H1 (cell line): Measurements from ENCODE around the gene RUBCN. TPM values are rescaled to one million over a fixed set of nuclear protein-coding genes. Genes with fewer than 3 reads are reported as not detected.

Experiments used
- CTCF ChIA-PET: fragments of 300-600 bp; sonication (Branson Sonifier 250); formaldehyde crosslinking; loops from one replicate; lab custom pipeline; 2021; ENCODE audit not compliant: partially characterized antibody; lab: Charles Lee
- POLR2A ChIA-PET: fragments of 300-600 bp; sonication (Branson Sonifier 250); formaldehyde crosslinking; loops from one replicate; lab custom pipeline; 2021; ENCODE audit warnings: inconsistent platforms; ENCODE audit not compliant: partially characterized antibody; lab: Charles Lee
- DNase-seq, 2 experiments: peaks; one replicate each; pipeline versions ENCODE4 v3.0.0 to v3.0.0-alpha.2; 2010 to 2022; ENCODE audit warnings: low spot score in 2 of 2, low read depth in 1 of 2, mixed read lengths in 1 of 2
- FAIRE-seq: peaks from 2 replicates; lab custom pipeline; 2011; peaks lifted over from hg19 to GRCh38; lab: Jason Lieb, UNC
- H2AFZ ChIP-seq: 2 replicates; pipeline ENCODE4 v1.8.1; 2012; ENCODE audit warnings: low read length, inconsistent platforms
- H2AK5ac ChIP-seq: 2 replicates; pipeline ENCODE4 v1.6.1; 2013; ENCODE audit warnings: low read depth, low read length
- H2BK120ac ChIP-seq: replicated peaks from 2 replicates; pipeline ENCODE3; 2013; ENCODE audit warnings: low read depth, low read length, inconsistent platforms
- H2BK12ac ChIP-seq: 2 replicates; pipeline ENCODE4 v1.6.1; 2013; ENCODE audit warnings: low read depth, low read length
- H2BK15ac ChIP-seq: 2 replicates; pipeline ENCODE4 v1.6.1; 2013; ENCODE audit warnings: low read length
- H2BK20ac ChIP-seq: 2 replicates; pipeline ENCODE4 v1.6.1; 2013; ENCODE audit warnings: low read length
- H2BK5ac ChIP-seq: 2 replicates; pipeline ENCODE4 v1.6.1; 2013; ENCODE audit warnings: low read depth, low read length
- H3K14ac ChIP-seq: 2 replicates; pipeline ENCODE4 v1.6.1; 2013; ENCODE audit warnings: inconsistent platforms; ENCODE audit not compliant: insufficient read length
- H3K18ac ChIP-seq: 2 replicates; pipeline ENCODE4 v1.6.1; 2013; ENCODE audit warnings: low read length; ENCODE audit errors: extremely low read depth
- H3K23ac ChIP-seq: 2 replicates; pipeline ENCODE4 v1.6.1; 2013; ENCODE audit warnings: inconsistent platforms; ENCODE audit not compliant: insufficient read length
- H3K23me2 ChIP-seq: 2 replicates; pipeline ENCODE4 v1.6.1; 2013; ENCODE audit warnings: low read depth, low read length
- H3K27ac ChIP-seq: 2 replicates; pipeline ENCODE4 v1.6.1; 2011; ENCODE audit warnings: low read depth, low read length, inconsistent platforms
- H3K27me3 ChIP-seq, 4 experiments: replicated peaks in 1 of 4; 1 replicate in 1 of 4; 2 replicates in 3 of 4; pipeline versions ENCODE4 v1.6.1 to v1.8.1; 2011 to 2013; ENCODE audit warnings: low read length in 3 of 4, mild to moderate bottlenecking in 3 of 4, inconsistent platforms in 2 of 4, mixed read lengths in 2 of 4, moderate library complexity in 1 of 4; ENCODE audit not compliant: control insufficient read depth in 3 of 4, insufficient read depth in 3 of 4; ENCODE audit errors: extremely low read depth in 1 of 4
- H3K36me3 ChIP-seq, 4 experiments: 2 replicates each; pipeline versions ENCODE4 v1.6.1 to v1.8.1; 2011 to 2013; ENCODE audit warnings: mild to moderate bottlenecking in 4 of 4, low read length in 3 of 4, moderate library complexity in 2 of 4, control low read depth in 1 of 4, inconsistent platforms in 1 of 4; ENCODE audit not compliant: insufficient read depth in 4 of 4, control insufficient read depth in 2 of 4
- H3K4ac ChIP-seq: replicated peaks from 2 replicates; pipeline ENCODE3; 2013; ENCODE audit warnings: low read length, low read depth, mixed read lengths, inconsistent platforms; ENCODE audit not compliant: insufficient read length
- H3K4me1 ChIP-seq, 4 experiments: replicated peaks in 1 of 4; 1 replicate in 1 of 4; 2 replicates in 3 of 4; pipeline versions ENCODE4 v1.6.1 to v1.8.1; 2011 to 2013; ENCODE audit warnings: low read length in 3 of 4, inconsistent platforms in 2 of 4, mixed read lengths in 1 of 4; ENCODE audit not compliant: insufficient read depth in 4 of 4, control insufficient read depth in 3 of 4
- H3K4me2 ChIP-seq, 2 experiments: 2 replicates each; pipeline versions ENCODE4 v1.6.1 to v1.8.1; 2011 to 2013; ENCODE audit warnings: low read depth in 2 of 2, low read length in 2 of 2, control low read depth in 1 of 2, inconsistent platforms in 1 of 2, mild to moderate bottlenecking in 1 of 2; ENCODE audit not compliant: insufficient read depth in 1 of 2
- H3K4me3 ChIP-seq, 4 experiments: fragments of 200-600, 300-600 bp in 1 of 4; sonication (generic), shearing (Covaris generic), sonication (Bioruptor Twin) in 1 of 4; 2 replicates each; pipeline versions ENCODE4 v1.5.1 to v1.8.1; 2011 to 2016; ENCODE audit warnings: low read length in 4 of 4, low read depth in 3 of 4, control low read depth in 2 of 4, inconsistent platforms in 2 of 4, mild to moderate bottlenecking in 2 of 4, mixed read lengths in 1 of 4, moderate library complexity in 1 of 4; ENCODE audit not compliant: insufficient read depth in 2 of 4; ENCODE audit errors: extremely low read depth in 1 of 4
- H3K56ac ChIP-seq: replicated peaks from 2 replicates; pipeline ENCODE3; 2013; ENCODE audit warnings: low read depth, mild to moderate bottlenecking, mixed read lengths, low read length, inconsistent platforms; ENCODE audit not compliant: insufficient read length
- H3K79me1 ChIP-seq: 2 replicates; pipeline ENCODE4 v1.6.1; 2013; ENCODE audit warnings: low read depth, low read length, control low read depth
- H3K79me2 ChIP-seq, 2 experiments: 2 replicates each; pipeline versions ENCODE4 v1.6.1 to v1.8.1; 2012 to 2013; ENCODE audit warnings: low read length in 2 of 2, mild to moderate bottlenecking in 2 of 2, inconsistent platforms in 1 of 2; ENCODE audit not compliant: insufficient read depth in 2 of 2, control insufficient read depth in 1 of 2
- H3K9ac ChIP-seq, 4 experiments: replicated peaks in 1 of 4; 1 replicate in 1 of 4; 2 replicates in 3 of 4; pipeline versions ENCODE4 v1.6.1 to v1.8.1; 2011 to 2013; ENCODE audit warnings: low read depth in 3 of 4, low read length in 3 of 4, control low read depth in 2 of 4, mild to moderate bottlenecking in 2 of 4, moderate library complexity in 2 of 4, inconsistent platforms in 1 of 4; ENCODE audit errors: extremely low read depth in 1 of 4
- H3K9me3 ChIP-seq, 2 experiments: 2 replicates each; pipeline versions ENCODE4 v1.6.1 to v1.8.1; 2012 to 2013; ENCODE audit warnings: mild to moderate bottlenecking in 2 of 2, moderate library complexity in 2 of 2, control low read depth in 1 of 2, inconsistent platforms in 1 of 2, low read depth in 1 of 2, low read length in 1 of 2, mixed read lengths in 1 of 2; ENCODE audit not compliant: insufficient read depth in 2 of 2
- H4K20me1 ChIP-seq, 2 experiments: replicated peaks in 1 of 2; 2 replicates each; pipeline versions ENCODE3 to v1.8.1; 2011 to 2013; ENCODE audit warnings: inconsistent platforms in 2 of 2, low read length in 2 of 2, mild to moderate bottlenecking in 1 of 2; ENCODE audit not compliant: insufficient read depth in 2 of 2, control insufficient read depth in 1 of 2
- H4K5ac ChIP-seq: 2 replicates; pipeline ENCODE4 v1.6.1; 2013; ENCODE audit warnings: low read length, low read depth, mixed read lengths, inconsistent platforms; ENCODE audit not compliant: insufficient read length
- H4K8ac ChIP-seq: 2 replicates; pipeline ENCODE4 v1.8.0; 2013; ENCODE audit warnings: mild to moderate bottlenecking, moderate library complexity, low read length, inconsistent platforms; ENCODE audit not compliant: insufficient read depth; ENCODE audit errors: extremely low read depth
- H4K91ac ChIP-seq: replicated peaks from 2 replicates; pipeline ENCODE3; 2013; ENCODE audit warnings: low read length, mixed read lengths, inconsistent platforms; ENCODE audit not compliant: insufficient read length
- BRCA1 ChIP-seq: IDR thresholded peaks from 2 replicates; pipeline ENCODE4 v1.6.1; 2012; ENCODE audit warnings: low read depth, low read length, improper control_type of control experiment
- CTBP2 ChIP-seq: IDR thresholded peaks from 2 replicates; pipeline ENCODE4 v1.7.0; 2011; ENCODE audit warnings: borderline replicate concordance, mild to moderate bottlenecking, moderate library complexity, mixed read lengths, low read length; ENCODE audit not compliant: insufficient read depth, insufficient read length
- EP300 ChIP-seq, 2 experiments: IDR thresholded peaks; 1 replicate in 1 of 2; 2 replicates in 1 of 2; pipeline ENCODE4 v1.6.1; 2011 to 2012; ENCODE audit warnings: low read depth in 2 of 2, low read length in 2 of 2, mild to moderate bottlenecking in 2 of 2, borderline replicate concordance in 1 of 2, inconsistent platforms in 1 of 2, moderate library complexity in 1 of 2
- EZH2 ChIP-seq: fragments of 200-600 bp; sonication (generic); IDR thresholded peaks from 2 replicates; pipeline ENCODE4 v1.7.1; 2012; ENCODE audit warnings: low read depth, mild to moderate bottlenecking, moderate library complexity, low read length, inconsistent platforms; ENCODE audit not compliant: severe bottlenecking
- HDAC2 ChIP-seq, 2 experiments: fragments of 300-600 bp in 1 of 2; sonication (generic) in 1 of 2; IDR thresholded peaks; 2 replicates each; pipeline ENCODE4 v1.6.1; 2011 to 2012; ENCODE audit warnings: low read depth in 2 of 2, low read length in 2 of 2, mild to moderate bottlenecking in 2 of 2, moderate library complexity in 2 of 2, borderline replicate concordance in 1 of 2, inconsistent platforms in 1 of 2
- HDAC6 ChIP-seq: IDR thresholded peaks from one replicate; pipeline ENCODE4 v1.7.1; 2012; ENCODE audit warnings: low read depth, mild to moderate bottlenecking, inconsistent platforms, low read length, moderate library complexity
- JUN ChIP-seq: IDR thresholded peaks from 2 replicates; pipeline ENCODE4 v1.6.1; 2011; ENCODE audit warnings: low read depth, mild to moderate bottlenecking, improper control_type of control experiment, low read length
- MAFK ChIP-seq: IDR thresholded peaks from 2 replicates; pipeline ENCODE4 v1.6.1; 2012; ENCODE audit warnings: low read depth, mild to moderate bottlenecking, improper control_type of control experiment, low read length
- SAP30 ChIP-seq: fragments of 300-600 bp; sonication (generic); IDR thresholded peaks from 2 replicates; pipeline ENCODE4 v1.7.1; 2012; ENCODE audit warnings: low read length, moderate library complexity, mild to moderate bottlenecking, inconsistent platforms; ENCODE audit not compliant: insufficient read depth, insufficient replicate concordance
- TBP ChIP-seq: IDR thresholded peaks from 2 replicates; pipeline ENCODE4 v1.6.1; 2011; ENCODE audit warnings: low read depth, low read length, improper control_type of control experiment
- TEAD4 ChIP-seq: IDR thresholded peaks from 2 replicates; pipeline ENCODE4 v1.6.1; 2012; ENCODE audit warnings: low read depth, low read length, inconsistent platforms, mixed read lengths
- ZNF274 ChIP-seq: IDR thresholded peaks from 2 replicates; pipeline ENCODE4 v1.7.0; 2012; ENCODE audit warnings: low read length, borderline replicate concordance; ENCODE audit errors: extremely low read depth
- whole genome bisulfite sequencing, 2 experiments: shearing (Covaris generic) in 1 of 2; methylation state at CpG; one replicate each; pipeline versions ENCODE4 v1.1.6 to v1.1.7; 2013 to 2015; ENCODE audit warnings: low lambda C conversion rate in 2 of 2, mixed read lengths in 2 of 2, inconsistent platforms in 1 of 2, low coverage in 1 of 2, missing lambda C conversion rate in 1 of 2; ENCODE audit not compliant: insufficient replicate concordance in 2 of 2, insufficient coverage in 1 of 2, insufficient read length in 1 of 2; ENCODE audit errors: extremely low coverage in 1 of 2, missing lambda C conversion rate in 1 of 2; 5-methylcytosine and 5-hydroxymethylcytosine counted together
- polyA plus RNA-seq, 7 experiments: library from polyadenylated mRNA; depleted of rRNA in 3 of 7; stranded (reverse) in 5 of 7; unstranded in 2 of 7; fragments of >200 nt in 5 of 7; fragments of 200-250 nt in 2 of 7; gene quantifications; 1 replicate in 5 of 7; 2 replicates in 1 of 7; 4 replicates in 1 of 7; pipeline versions ENCODE4 v1.2.1 to v1.2.3, GENCODE V29; 2011 to 2013; ENCODE audit warnings: missing spikeins in 2 of 7, mixed read lengths in 2 of 7
- total RNA-seq: library from RNA; stranded (reverse); fragmentation: NEBNext Ultra II Directional; extraction: Animal tissue kit (Norgen Biotek cat#: 25700); gene quantifications from 2 replicates; pipeline ENCODE4 v1.2.1, GENCODE V29; 2021
- TF ChIP-seq, protein P1 (sequence below): IDR thresholded peaks from 2 replicates; pipeline ENCODE4 v1.6.1; 2012; ENCODE audit warnings: inconsistent platforms

The RUBCN gene
- total and polyA plus RNA-seq, 2 of the 8 experiments (the other 6 are each of a cell fraction or from before 2014, with no cell fraction given): 9.3 to 21.9 TPM

DNA sequence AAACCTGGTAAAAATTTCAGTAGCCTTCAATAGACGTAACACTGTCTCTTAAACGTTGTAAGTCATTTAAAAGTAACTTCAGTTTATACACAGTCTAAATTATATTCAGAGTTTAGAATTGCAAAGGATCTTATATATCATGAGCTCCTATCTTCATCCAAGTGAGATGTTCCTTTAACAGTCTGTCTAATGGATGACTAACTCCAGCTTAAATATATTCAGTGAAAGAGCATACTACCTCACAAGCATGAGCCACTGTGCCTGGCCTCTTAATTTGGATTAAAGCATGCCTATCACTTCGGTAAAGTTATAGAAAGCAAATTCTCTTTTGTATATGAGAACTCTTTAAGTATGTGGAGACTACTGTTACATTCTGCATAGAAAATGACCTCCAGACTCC lies 20.0 kb upstream of the RUBCN start:
- peaks cover 3% of the 10 kb centered on the region; the same call in 1 of the 2 replicates for H3K23me2 ChIP-seq
- H4K91ac ChIP-seq: no peak overlapping the region
- no peak overlapping the region for H2AFZ ChIP-seq
- peaks cover 0 to 10% of the 10 kb centered on the region in 2 experiments; a peak in 1 of 4 replicates for H3K79me2 ChIP-seq
- no peaks in the 10 kb centered on the region; a peak in 1 of 7 replicates for H3K27me3 ChIP-seq
- H3K79me1 ChIP-seq: no peaks in the 10 kb centered on the region; the same call in 1 of the 2 replicates
- no peak overlapping the region for H3K4ac ChIP-seq
- no peak overlapping the region for H3K14ac ChIP-seq
- H2BK12ac ChIP-seq: no peak overlapping the region
- 0 out of 4 replicates have a peak, but pooled peaks cover 3 to 5% of the 10 kb centered on the region in 2 experiments for H3K9me3 ChIP-seq
- no peak overlapping the region for H3K56ac ChIP-seq
- no peak overlapping the region for H2BK120ac ChIP-seq
- H3K36me3 ChIP-seq: no peaks in the 10 kb centered on the region
- no peak overlapping the region for H4K8ac ChIP-seq
- H3K4me3 ChIP-seq: no peak overlapping the region
- no peak overlapping the region for H2BK5ac ChIP-seq
- POLR2A ChIA-PET: no interaction called here
- CTCF ChIA-PET: no interaction called here
- no peak overlapping the region for H3K27ac ChIP-seq
- no peak for FAIRE-seq
- no peak for DNase-seq
- H3K18ac ChIP-seq: no peak overlapping the region
- no peak overlapping the region for H3K9ac ChIP-seq
- H4K5ac ChIP-seq: no peak overlapping the region
- H3K23ac ChIP-seq: no peak overlapping the region
- H2AK5ac ChIP-seq: no peak overlapping the region
- H3K4me1 ChIP-seq: no peaks in the 10 kb centered on the region
- no peak overlapping the region for H3K4me2 ChIP-seq
- no peak overlapping the region for H2BK20ac ChIP-seq
- no peak overlapping the region for H2BK15ac ChIP-seq
- peaks cover 0 to 3% of the 10 kb centered on the region in 2 experiments for H4K20me1 ChIP-seq
- WGBS, 2 experiments: 91% methylated on average over 3 of the region's 3 CpGs; no CpG with 5 or more reads in 1 of the 2 experiments
- TF ChIP-seq ZNF274: no peak
- no peak for TF ChIP-seq BRCA1
- TF ChIP-seq TEAD4: no peak
- no peak for TF ChIP-seq CTBP2
- no peak for TF ChIP-seq SAP30
- TF ChIP-seq MAFK: no peak
- TF ChIP-seq HDAC6: no peak
- TF ChIP-seq TBP: no peak
- TF ChIP-seq, protein P1, sequence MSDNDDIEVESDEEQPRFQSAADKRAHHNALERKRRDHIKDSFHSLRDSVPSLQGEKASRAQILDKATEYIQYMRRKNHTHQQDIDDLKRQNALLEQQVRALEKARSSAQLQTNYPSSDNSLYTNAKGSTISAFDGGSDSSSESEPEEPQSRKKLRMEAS: no peak
- no peak for TF ChIP-seq JUN
- no peak for TF ChIP-seq EZH2
- TF ChIP-seq HDAC2 (IDR thresholded peaks at IDR 0.05; ENCODE audit: borderline replicate concordance in 1 of 2, low read depth in 2 of 2, low read length in 2 of 2): no peak
- no peak for TF ChIP-seq EP300 (IDR thresholded peaks at IDR 0.05; ENCODE audit: borderline replicate concordance in 1 of 2, low read depth in 2 of 2, low read length in 2 of 2)
